Keratinocyte (primary cell): ENCODE results near the gene ZNF605. TPM values are rescaled to one million over a fixed set of nuclear protein-coding genes. Genes with fewer than 3 reads are reported as not detected.

ENCODE experiments used
- DNase-seq: peaks from one replicate; pipeline ENCODE4 v3.0.0-alpha.2; 2011; ENCODE audit warnings: low read depth, missing footprints, low spot score
- FAIRE-seq: peaks from 2 replicates; lab custom pipeline; 2011; peaks lifted over from hg19 to GRCh38; lab: Jason Lieb, UNC
- H2AFZ ChIP-seq: 2 replicates; pipeline ENCODE4 v1.6.0; 2012; ENCODE audit warnings: low read length, control low read depth, inconsistent platforms; ENCODE audit not compliant: control insufficient read depth
- H3K27ac ChIP-seq: 2 replicates; pipeline ENCODE4 v1.5.1; 2011; ENCODE audit warnings: low read length; ENCODE audit not compliant: control insufficient read depth, insufficient read depth
- H3K27me3 ChIP-seq: 3 replicates; pipeline ENCODE4 v1.6.0; 2011; ENCODE audit warnings: low read length; ENCODE audit not compliant: control insufficient read depth, insufficient read depth; ENCODE audit errors: extremely low read depth
- H3K36me3 ChIP-seq, 2 experiments: 2 replicates in 1 of 2; 3 replicates in 1 of 2; pipeline ENCODE4 v1.5.1; 2011; ENCODE audit warnings: low read length in 2 of 2, mild to moderate bottlenecking in 1 of 2; ENCODE audit not compliant: control insufficient read depth in 2 of 2, insufficient read depth in 2 of 2; ENCODE audit errors: extremely low read depth in 1 of 2
- H3K4me1 ChIP-seq: 3 replicates; pipeline ENCODE4 v1.5.1; 2011; ENCODE audit warnings: low read length; ENCODE audit not compliant: control insufficient read depth, insufficient read depth; ENCODE audit errors: extremely low read depth
- H3K4me2 ChIP-seq: 3 replicates; pipeline ENCODE4 v1.6.0; 2011; ENCODE audit warnings: low read depth, low read length; ENCODE audit not compliant: control insufficient read depth, insufficient read depth; ENCODE audit errors: extremely low read depth
- H3K4me3 ChIP-seq, 3 experiments: fragments of 200-600 bp in 1 of 3; sonication (generic) in 1 of 3; 2 replicates in 2 of 3; 3 replicates in 1 of 3; pipeline ENCODE4 v1.5.1; 2011 to 2016; ENCODE audit warnings: low read length in 3 of 3, mild to moderate bottlenecking in 3 of 3, control low read depth in 2 of 3, inconsistent platforms in 1 of 3, low read depth in 1 of 3, mixed read lengths in 1 of 3, mixed run types in 1 of 3, moderate library complexity in 1 of 3; ENCODE audit not compliant: control insufficient read depth in 2 of 3, insufficient read depth in 2 of 3; ENCODE audit errors: extremely low read depth in 1 of 3
- H3K79me2 ChIP-seq: 2 replicates; pipeline ENCODE4 v1.6.0; 2012; ENCODE audit warnings: low read length; ENCODE audit not compliant: control insufficient read depth, insufficient read depth
- H3K9ac ChIP-seq: 3 replicates; pipeline ENCODE4 v1.6.0; 2011; ENCODE audit warnings: low read length; ENCODE audit not compliant: control insufficient read depth, insufficient read depth; ENCODE audit errors: extremely low read depth
- H3K9me1 ChIP-seq: 3 replicates; pipeline ENCODE4 v1.6.0; 2011; ENCODE audit warnings: low read length; ENCODE audit not compliant: control insufficient read depth, insufficient read depth; ENCODE audit errors: extremely low read depth
- H3K9me3 ChIP-seq: 2 replicates; pipeline ENCODE4 v1.5.1; 2012; ENCODE audit warnings: low read depth, low read length; ENCODE audit not compliant: control insufficient read depth
- H4K20me1 ChIP-seq: 3 replicates; pipeline ENCODE4 v1.6.0; 2011; ENCODE audit warnings: low read length; ENCODE audit not compliant: control insufficient read depth, insufficient read depth; ENCODE audit errors: extremely low read depth
- EZH2 ChIP-seq: IDR thresholded peaks from one replicate; pipeline ENCODE4 v1.6.1; 2012; ENCODE audit warnings: inconsistent platforms, mild to moderate bottlenecking, low read length, moderate library complexity
- dilution Hi-C: fragments of 300-500 bp; cut with MboI; formaldehyde crosslinking; loops from one replicate; pipeline ENCODE4 v1.7.0; 2020; ENCODE audit warnings: low sequenced_read_pairs; ENCODE audit not compliant: extremely low pct_ligation_motif_present
- polyA plus RNA-seq, 5 experiments: library from polyadenylated mRNA; depleted of rRNA in 3 of 5; stranded (reverse) in 3 of 5; stranded (forward) in 1 of 5; unstranded in 1 of 5; fragments of >200 nt; gene quantifications; 1 replicate in 1 of 5; 2 replicates in 3 of 5; 3 replicates in 1 of 5; pipeline versions ENCODE4 v1.2.1 to v1.2.3, GENCODE V29; 2011 to 2012; ENCODE audit warnings: missing spikeins in 2 of 5, low read depth in 1 of 5, low replicate concordance in 1 of 5
- TF ChIP-seq, protein P1 (sequence below), 3 experiments: IDR thresholded peaks in 1 of 3; conservative IDR thresholded peaks in 1 of 3; optimal IDR thresholded peaks in 1 of 3; 2 replicates in 2 of 3; 3 replicates in 1 of 3; pipeline versions ENCODE3 to v1.5.1; 2011; ENCODE audit warnings: low read length in 3 of 3, mild to moderate bottlenecking in 3 of 3, moderate library complexity in 2 of 3, control low read depth in 1 of 3, inconsistent platforms in 1 of 3; ENCODE audit not compliant: insufficient read depth in 2 of 3; ENCODE audit errors: extremely low read depth in 1 of 3

Gene ZNF605
- polyA plus RNA-seq, 1 donor (not counting 4 experiments of a cell fraction or from before 2014, with no cell fraction given): 12.5 TPM

DNA sequence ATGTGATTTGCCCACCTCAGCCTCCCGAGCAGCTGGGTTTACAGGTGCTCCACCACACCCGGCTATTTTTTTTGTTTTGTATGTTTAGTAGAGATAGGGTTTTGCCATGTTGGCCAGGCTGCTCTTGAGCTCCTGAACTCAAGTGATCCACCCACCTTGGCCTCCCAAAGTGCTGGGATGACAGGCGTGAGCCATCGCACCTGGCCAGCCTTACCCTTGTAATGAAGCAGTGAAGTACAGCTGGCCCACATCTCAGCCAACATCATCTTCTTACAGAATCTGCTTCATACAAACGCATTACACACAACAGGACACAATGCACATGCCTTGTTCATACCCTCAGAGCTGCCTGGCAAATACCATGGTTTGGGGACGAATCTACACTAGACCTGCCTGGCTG lies 37.4 kb downstream of the ZNF605 start:
- TF ChIP-seq, protein P1, sequence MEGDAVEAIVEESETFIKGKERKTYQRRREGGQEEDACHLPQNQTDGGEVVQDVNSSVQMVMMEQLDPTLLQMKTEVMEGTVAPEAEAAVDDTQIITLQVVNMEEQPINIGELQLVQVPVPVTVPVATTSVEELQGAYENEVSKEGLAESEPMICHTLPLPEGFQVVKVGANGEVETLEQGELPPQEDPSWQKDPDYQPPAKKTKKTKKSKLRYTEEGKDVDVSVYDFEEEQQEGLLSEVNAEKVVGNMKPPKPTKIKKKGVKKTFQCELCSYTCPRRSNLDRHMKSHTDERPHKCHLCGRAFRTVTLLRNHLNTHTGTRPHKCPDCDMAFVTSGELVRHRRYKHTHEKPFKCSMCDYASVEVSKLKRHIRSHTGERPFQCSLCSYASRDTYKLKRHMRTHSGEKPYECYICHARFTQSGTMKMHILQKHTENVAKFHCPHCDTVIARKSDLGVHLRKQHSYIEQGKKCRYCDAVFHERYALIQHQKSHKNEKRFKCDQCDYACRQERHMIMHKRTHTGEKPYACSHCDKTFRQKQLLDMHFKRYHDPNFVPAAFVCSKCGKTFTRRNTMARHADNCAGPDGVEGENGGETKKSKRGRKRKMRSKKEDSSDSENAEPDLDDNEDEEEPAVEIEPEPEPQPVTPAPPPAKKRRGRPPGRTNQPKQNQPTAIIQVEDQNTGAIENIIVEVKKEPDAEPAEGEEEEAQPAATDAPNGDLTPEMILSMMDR (optimal IDR thresholded peaks at IDR 0.05 in 1 of 3, IDR thresholded peaks at IDR 0.05 in 1 of 3, conservative IDR thresholded peaks at IDR 0.05 in 1 of 3; ENCODE audit: extremely low read depth in 1 of 3, insufficient read depth in 2 of 3, low read length in 3 of 3): no peak
- no peak for TF ChIP-seq EZH2

DNA sequence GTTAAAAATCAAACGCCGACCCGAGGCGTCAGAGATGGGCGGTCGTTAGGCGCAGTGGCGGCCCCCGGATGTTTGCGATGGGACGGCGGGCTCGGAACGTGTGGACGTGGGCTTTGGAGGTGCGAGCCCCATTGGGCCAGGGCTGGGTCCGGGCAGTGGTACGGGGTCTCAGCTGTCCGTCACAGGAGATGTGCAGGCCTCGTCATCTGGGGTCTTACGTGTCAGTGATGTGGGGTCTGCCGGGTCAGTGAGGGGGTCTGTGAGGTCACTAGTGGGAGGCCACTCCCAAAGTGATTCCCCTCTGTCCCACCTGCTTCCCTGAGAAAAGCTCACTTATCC lies 47.1 kb downstream of the ZNF605 start:
- peak overlapping the region; percentile 65 to 79 (median 70) for H3K4me3 ChIP-seq
- H3K36me3 ChIP-seq: no peaks in the 10 kb centered on the region
- dilution Hi-C loops: no loop called here
- peak overlapping the region; percentile 47 for H3K27ac ChIP-seq
- peak overlapping the region; percentile 74 for H3K9ac ChIP-seq
- no peak for DNase-seq
- peaks cover 6% of the 10 kb centered on the region for H3K4me1 ChIP-seq
- peak overlapping the region; percentile 93 for H3K4me2 ChIP-seq
- H4K20me1 ChIP-seq: no peaks in the 10 kb centered on the region
- TF ChIP-seq EZH2: no peak
- TF ChIP-seq, protein P1 (optimal IDR thresholded peaks at IDR 0.05 in 1 of 3, IDR thresholded peaks at IDR 0.05 in 1 of 3, conservative IDR thresholded peaks at IDR 0.05 in 1 of 3; ENCODE audit: extremely low read depth in 1 of 3, insufficient read depth in 2 of 3, low read length in 3 of 3): no peak
- H3K9me1 ChIP-seq: no peaks in the 10 kb centered on the region
- no peaks in the 10 kb centered on the region for H3K79me2 ChIP-seq
- H3K9me3 ChIP-seq: no peaks in the 10 kb centered on the region
- peak overlapping the region; percentile 95 for H2AFZ ChIP-seq
- H3K27me3 ChIP-seq: peaks cover 6% of the 10 kb centered on the region
- FAIRE-seq: no peak

More for the DNA sequence above, 37.4 kb downstream of the ZNF605 start:
- no peak overlapping the region for H3K27ac ChIP-seq
- no peaks in the 10 kb centered on the region for H3K27me3 ChIP-seq
- H3K9me3 ChIP-seq: peaks cover 30% of the 10 kb centered on the region
- H3K4me1 ChIP-seq: no peaks in the 10 kb centered on the region
- H3K9me1 ChIP-seq: no peaks in the 10 kb centered on the region
- FAIRE-seq (no peak), DNase-seq (no peak)
- H3K4me3 ChIP-seq: no peak overlapping the region
- H3K4me2 ChIP-seq: no peak overlapping the region
- H3K36me3 ChIP-seq: no peaks in the 10 kb centered on the region
- H2AFZ ChIP-seq: no peak overlapping the region
- dilution Hi-C loops: no loop called here
- no peaks in the 10 kb centered on the region for H3K79me2 ChIP-seq
- no peaks in the 10 kb centered on the region for H4K20me1 ChIP-seq
- no peak overlapping the region for H3K9ac ChIP-seq
